Limb (tissue), 2 donors: ENCODE measurements around the gene CHPF2.

Source experiments
- DNase-seq, 2 donors: peaks; one replicate each; pipeline ENCODE4 v3.0.0-alpha.2; 2016; ENCODE audit errors: extremely low spot score in 2 of 2

Gene CHPF2

GRCh38 chr7:151204383-151205032, 27.8 kb upstream of the CHPF2 start:
- no peak for DNase-seq

- DNase-seq, result no peak
These were observed 26.6 kb upstream of the CHPF2 start for GRCh38 chr7:151205730-151206129.

GRCh38 chr7:151206914-151207313, 25.4 kb upstream of the CHPF2 start:
- no peak for DNase-seq

- DNase-seq, result no peak
These were observed 25.0 kb upstream of the CHPF2 start for GRCh38 chr7:151207315-151207714.

GRCh38 chr7:151207804-151208203, 24.5 kb upstream of the CHPF2 start:
- no peak for DNase-seq

GRCh38 chr7:151208253-151208862, 23.9 kb upstream of the CHPF2 start:
- DNase-seq, result no peak

- no peak for DNase-seq
These were observed 22.7 kb upstream of the CHPF2 start for GRCh38 chr7:151209588-151209987.

- DNase-seq, result no peak
These were observed 22.0 kb upstream of the CHPF2 start, which contains the start of gene H2BK1 for GRCh38 chr7:151210087-151210854. Gene H2BK1, minus strand, starts transcription at chr7:151210488. Its CDS starts 170 bp downstream, at chr7:151210318.

- DNase-seq, result no peak
These were observed 21.0 kb upstream of the CHPF2 start for GRCh38 chr7:151211155-151211772.

GRCh38 chr7:151212626-151213025, 19.7 kb upstream of the CHPF2 start:
- no peak for DNase-seq

GRCh38 chr7:151213826-151214225, 18.5 kb upstream of the CHPF2 start:
- no peak for DNase-seq

- DNase-seq, result no peak
These were observed 16.9 kb upstream of the CHPF2 start for GRCh38 chr7:151215396-151215795.

GRCh38 chr7:151218170-151218569, 14.1 kb upstream of the CHPF2 start:
- no peak for DNase-seq

GRCh38 chr7:151223728-151224127, 8.6 kb upstream of the CHPF2 start:
- DNase-seq, result no peak

- no peak for DNase-seq
These were observed 6.3 kb upstream of the CHPF2 start for GRCh38 chr7:151225948-151226510.

- DNase-seq, result no peak
These were observed 5.8 kb upstream of the CHPF2 start for GRCh38 chr7:151226560-151226874.

- peak; percentile 97 to 100 for DNase-seq
These were observed 5.2 kb upstream of the CHPF2 start, which contains the start of gene ABCF2 for GRCh38 chr7:151226875-151227782. Gene ABCF2, minus strand, starts transcription at chr7:151227205. Its CDS starts 747 bp downstream, at chr7:151226458.

GRCh38 chr7:151228024-151228866, 4.0 kb upstream of the CHPF2 start:
- DNase-seq, result no peak

- DNase-seq, result no peak
These were observed 3.0 kb upstream of the CHPF2 start for GRCh38 chr7:151229249-151229648.

GRCh38 chr7:151231080-151231479, 1.2 kb upstream of the CHPF2 start:
- DNase-seq, result no peak
